Small intestine (tissue), 7 donors: ENCODE measurements around the gene REL. TPM values are rescaled to one million over a fixed set of nuclear protein-coding genes. Genes with fewer than 3 reads are reported as not detected.
A peak's percentile ranks its signal among the peaks of the same experiment; 100 is the strongest.

Experiments used
- DNase-seq, 2 donors: peaks; one replicate each; pipeline versions ENCODE4 v3.0.0 to v3.0.0-alpha.2; 2013
- FAIRE-seq: peaks from 2 replicates; lab custom pipeline; 2012; peaks lifted over from hg19 to GRCh38; lab: Jason Lieb, UNC
- H3K27ac ChIP-seq, 3 donors: one replicate each; pipeline ENCODE4 v1.5.1; 2013; ENCODE audit warnings: low read length in 2 of 3, mild to moderate bottlenecking in 2 of 3, control low read depth in 1 of 3, inconsistent platforms in 1 of 3, low read depth in 1 of 3, moderate library complexity in 1 of 3
- H3K27me3 ChIP-seq, 3 donors: one replicate each; pipeline ENCODE4 v1.6.1; 2013; ENCODE audit warnings: low read length in 3 of 3, inconsistent platforms in 1 of 3; ENCODE audit not compliant: control insufficient read depth in 3 of 3, insufficient read depth in 3 of 3
- H3K36me3 ChIP-seq, 3 donors: one replicate each; pipeline ENCODE4 v1.6.1; 2013; ENCODE audit warnings: low read length in 3 of 3, inconsistent platforms in 1 of 3, low read depth in 1 of 3, mild to moderate bottlenecking in 1 of 3, moderate library complexity in 1 of 3; ENCODE audit not compliant: control insufficient read depth in 3 of 3, insufficient read depth in 2 of 3
- H3K4me1 ChIP-seq, 3 donors: one replicate each; pipeline ENCODE4 v1.6.1; 2013; ENCODE audit warnings: low read length in 2 of 3, inconsistent platforms in 1 of 3, low read depth in 1 of 3, mild to moderate bottlenecking in 1 of 3, moderate library complexity in 1 of 3; ENCODE audit not compliant: control insufficient read depth in 3 of 3, insufficient read depth in 2 of 3
- H3K4me3 ChIP-seq, 3 donors: one replicate each; pipeline ENCODE4 v1.5.1; 2013; ENCODE audit warnings: low read length in 3 of 3, control low read depth in 1 of 3, inconsistent platforms in 1 of 3, low read depth in 1 of 3, mild to moderate bottlenecking in 1 of 3, moderate library complexity in 1 of 3
- H3K9me3 ChIP-seq, 2 donors: one replicate each; pipeline ENCODE4 v1.6.1; 2013; ENCODE audit warnings: low read depth in 1 of 2, low read length in 1 of 2; ENCODE audit not compliant: control insufficient read depth in 2 of 2, insufficient read depth in 1 of 2
- WGBS, 3 donors: extraction: QIAGEN DNeasy Blood & Tissue Kit; methylation state at CpG; one replicate each; pipeline ENCODE4 v1.1.7; 2013; 5-methylcytosine and 5-hydroxymethylcytosine counted together
- polyA plus RNA-seq, 4 donors: library from polyadenylated mRNA; stranded (reverse) in 3 of 4; unstranded in 1 of 4; fragments of 200-250 nt in 3 of 4; fragments of 120-200 nt in 1 of 4; gene quantifications; one replicate each; pipeline versions ENCODE4 v1.2.1 to v1.2.3, GENCODE V29; 2013
- donor health status: healthy with polysubstance abuse.
- donor health status: control.
- donor health status: control.
- donor health status: Bipolar disorder and iron deficiency.
- donor health status: healthy.

REL gene
- polyA plus RNA-seq, 4 donors, result 0.81 to 10.3 (median 2.9) TPM

- Histone ChIP-seq H3K9me3 (no peaks in the 10 kb centered on the region), H3K27ac (no peak overlapping the region), H3K4me1 (no peaks in the 10 kb centered on the region), H3K27me3 (no peaks in the 10 kb centered on the region), H3K36me3 (peaks cover 2 to 10% (median 4%) of the 10 kb centered on the region in 3 donors), H3K4me3 (no peak overlapping the region)
- DNase-seq, result no peak
- FAIRE-seq, result no peak
These were observed 81.8 kb downstream of the REL start for GRCh38 chr2:60963190-60963589.

GRCh38 chr2:60964651-60965498, 83.5 kb downstream of the REL start:
- Histone ChIP-seq H3K4me1 (no peaks in the 10 kb centered on the region), H3K27ac (no peak overlapping the region), H3K4me3 (no peak overlapping the region), H3K9me3 (no peaks in the 10 kb centered on the region), H3K27me3 (no peaks in the 10 kb centered on the region), H3K36me3 (peaks cover 2 to 5% (median 4%) of the 10 kb centered on the region in 3 donors)
- DNase-seq, result peak in 1 of 2 donors; percentile 28
- FAIRE-seq, result no peak
- WGBS, 3 donors, result 78 to 87% (median 83%) methylated on average over 7 of the region's 7 CpGs

DNA sequence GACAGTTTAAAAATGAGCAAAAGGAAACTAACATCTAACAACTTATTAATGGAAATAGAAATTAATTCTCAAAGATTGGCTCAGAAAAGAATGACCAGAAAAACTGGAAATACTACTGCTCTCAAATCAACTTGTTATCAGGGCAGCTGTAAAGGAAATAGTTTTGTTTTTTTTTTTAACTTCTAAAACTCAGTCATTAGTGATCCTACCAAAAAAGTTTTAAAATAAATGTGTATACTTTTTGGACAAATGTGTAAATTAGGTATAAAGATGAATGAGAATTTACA, 84.1 kb downstream of the REL start:
- DNase-seq (no peak), FAIRE-seq (no peak)
- Histone ChIP-seq H3K4me3 (no peak overlapping the region), H3K27ac (no peak overlapping the region), H3K4me1 (no peaks in the 10 kb centered on the region), H3K27me3 (no peaks in the 10 kb centered on the region), H3K36me3 (peaks cover 2 to 3% (median 2%) of the 10 kb centered on the region in 3 donors), H3K9me3 (no peaks in the 10 kb centered on the region)

DNA sequence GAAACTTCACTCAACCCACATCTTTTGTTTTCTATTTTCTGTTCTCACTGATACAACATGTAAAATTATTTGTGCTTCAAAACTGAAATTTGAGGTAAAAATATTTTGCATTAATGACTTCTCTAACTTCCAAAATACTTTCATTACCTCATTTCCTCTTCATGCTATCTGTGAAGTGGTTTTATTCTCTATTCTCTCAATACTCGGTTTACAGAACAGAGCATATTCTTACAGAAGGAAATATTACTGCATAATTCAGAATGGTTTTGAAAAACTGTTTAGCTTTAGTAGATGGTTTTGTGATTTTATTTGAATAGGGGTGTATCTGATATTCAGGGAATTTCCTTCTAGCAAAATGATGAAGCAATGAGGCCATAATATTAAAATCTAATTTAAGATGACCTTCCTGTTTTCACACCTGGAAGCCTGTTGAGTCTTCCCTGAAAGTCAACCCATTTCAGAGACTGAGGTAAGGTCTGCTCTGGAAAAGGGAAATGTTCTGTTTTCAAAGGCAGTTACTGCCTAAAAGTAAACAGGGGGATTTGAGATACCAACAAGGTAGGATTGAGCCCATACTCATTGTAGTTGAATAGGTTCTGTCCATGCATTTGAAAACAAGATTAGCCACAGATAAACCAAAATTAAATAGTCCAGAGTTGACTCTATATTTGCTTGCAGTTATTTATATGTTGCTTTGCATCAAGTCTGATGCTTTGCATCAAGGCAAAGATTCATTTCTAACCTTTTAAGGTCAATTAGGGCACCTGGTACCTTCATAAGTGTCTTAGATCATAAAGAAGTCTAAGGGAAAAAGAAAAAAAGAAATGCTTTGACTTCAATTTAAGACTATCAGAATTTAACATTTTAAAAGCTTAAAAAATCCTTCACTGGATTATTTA, 85.4 kb downstream of the REL start:
- FAIRE-seq, result no peak
- H3K27ac ChIP-seq, result no peak overlapping the region

GRCh38 chr2:60972889-60973656, 91.7 kb downstream of the REL start:
- no peaks in the 10 kb centered on the region for H3K4me1 ChIP-seq
- H3K27me3 ChIP-seq, result no peaks in the 10 kb centered on the region

More for the DNA sequence above, 85.4 kb downstream of the REL start:
- no peaks in the 10 kb centered on the region for H3K9me3 ChIP-seq
- H3K4me3 ChIP-seq, result no peak overlapping the region
- no peaks in the 10 kb centered on the region for H3K4me1 ChIP-seq
- DNase-seq, result no peak
- 60 to 78% (median 68%) methylated on average over 1 of the region's 1 CpG for WGBS, 3 donors
- H3K36me3 ChIP-seq, result peaks cover under 1 to 4% (median 2%) of the 10 kb centered on the region in 3 donors
- no peaks in the 10 kb centered on the region for H3K27me3 ChIP-seq

DNA sequence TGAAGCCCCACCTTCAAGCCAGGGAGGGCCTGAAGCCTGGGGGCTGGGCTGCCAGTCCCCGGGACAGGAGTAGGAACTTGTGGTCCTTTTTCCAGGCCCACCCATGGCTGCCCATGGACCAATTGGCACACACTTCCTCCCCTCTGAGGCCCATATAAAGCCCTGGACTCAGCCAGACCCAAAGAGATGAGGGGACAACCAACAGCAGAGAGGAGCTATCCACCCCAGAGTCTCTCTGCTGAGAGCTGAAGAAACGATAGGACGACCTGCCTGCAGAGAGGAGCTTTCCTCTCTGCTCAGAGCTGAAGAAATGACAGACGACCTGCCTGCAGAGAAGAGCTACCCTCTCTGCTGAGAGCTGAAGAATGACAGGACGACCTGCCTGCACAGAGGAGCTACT, 92.3 kb downstream of the REL start:
- FAIRE-seq, result no peak
- Histone ChIP-seq H3K27ac (no peak overlapping the region), H3K36me3 (peaks cover 0 to 20% (median 0%) of the 10 kb centered on the region in 3 donors), H3K27me3 (no peaks in the 10 kb centered on the region), H3K4me3 (no peak overlapping the region), H3K4me1 (no peaks in the 10 kb centered on the region), H3K9me3 (no peaks in the 10 kb centered on the region)
- no peak for DNase-seq
- WGBS, 3 donors, result 83 to 92% (median 87%) methylated on average over 5 of the region's 5 CpGs

More at GRCh38 chr2:60972889-60973656, 91.7 kb downstream of the REL start:
- no peaks in the 10 kb centered on the region for H3K9me3 ChIP-seq
- 93 to 95% (median 94%) methylated on average over 29 to 32 of the region's 32 CpGs for WGBS, 3 donors
- no peak for DNase-seq
- no peak for FAIRE-seq
- no peak overlapping the region for H3K4me3 ChIP-seq
- no peak overlapping the region for H3K27ac ChIP-seq
- H3K36me3 ChIP-seq, result peaks cover 0 to 20% (median 0%) of the 10 kb centered on the region in 3 donors

- Histone ChIP-seq H3K4me1 (no peaks in the 10 kb centered on the region), H3K27me3 (no peaks in the 10 kb centered on the region), H3K36me3 (peaks cover 0 to 20% (median under 1%) of the 10 kb centered on the region in 3 donors), H3K27ac (no peak overlapping the region), H3K4me3 (no peak overlapping the region), H3K9me3 (no peaks in the 10 kb centered on the region)
- FAIRE-seq (no peak), DNase-seq (no peak)
- WGBS, 3 donors, result 95 to 98% (median 98%) methylated on average over 16 of the region's 16 CpGs
These were observed 93.3 kb downstream of the REL start for GRCh38 chr2:60974652-60975051.
